Activated CD8-positive, alpha-beta memory T cell treated with anti-CD3 and anti-CD28 coated beads, Interleukin-2, amount 10 ng/mL, durations not matched to agents 7 days and 5 days (primary cell): ENCODE data around the gene RREB1. TPM values are rescaled to one million over a fixed set of nuclear protein-coding genes. Genes with fewer than 3 reads are reported as not detected.

Experiments
- ATAC-seq: fragments of 150-1000 bp; cut with Tn5 transposase; one replicate; pipeline ENCODE4 v1.10.0; 2021; ENCODE audit warnings: moderate library complexity
- CTCF ChIA-PET: fragments of 350-600 bp; sonication (Branson Sonifier 250); formaldehyde crosslinking; loops from one replicate; lab custom pipeline; 2021; ENCODE audit warnings: antibody characterized with exemption; lab: Charles Lee
- DNase-seq: peaks from one replicate; pipeline ENCODE4 v3.0.0-alpha.2; 2020
- H3K27ac Mint-ChIP-seq: one replicate; pipeline ENCODE4 v1.8.0; 2021; ENCODE audit warnings: mild to moderate bottlenecking, mixed read lengths
- H3K27me3 Mint-ChIP-seq: one replicate; pipeline ENCODE4 v1.8.0; 2021; ENCODE audit warnings: mixed read lengths
- H3K36me3 Mint-ChIP-seq: one replicate; pipeline ENCODE4 v1.8.0; 2021; ENCODE audit warnings: mild to moderate bottlenecking, mixed read lengths
- H3K4me1 Mint-ChIP-seq: one replicate; pipeline ENCODE4 v1.8.0; 2021; ENCODE audit warnings: mixed read lengths
- H3K4me3 Mint-ChIP-seq: one replicate; pipeline ENCODE4 v1.8.0; 2021; ENCODE audit warnings: mild to moderate bottlenecking, moderate library complexity, mixed read lengths
- H3K9me3 Mint-ChIP-seq: one replicate; pipeline ENCODE4 v1.8.0; 2022; ENCODE audit warnings: low read depth, mixed read lengths
- total RNA-seq, 2 experiments: library from RNA; stranded (reverse); gene quantifications; one replicate each; pipeline ENCODE4 v1.2.3, GENCODE V29; 2021

The RREB1 gene
- total RNA-seq, 2 experiments from 2014 or later, result 20.6 to 24.6 TPM

- ATAC-seq (no peak), DNase-seq (no peak)
- Mint-ChIP-seq H3K9me3 (no peaks in the 10 kb centered on the region), H3K4me1 (peaks cover 8% of the 10 kb centered on the region), H3K36me3 (peaks cover 8% of the 10 kb centered on the region), H3K4me3 (no peak overlapping the region), H3K27ac (no peak overlapping the region), H3K27me3 (no peaks in the 10 kb centered on the region)
- CTCF ChIA-PET, result interaction anchor here (0.9 to 1.1 kb wide), 2 partner anchors 154 to 564 kb away, joined by 4 read pairs; no protein-coding TSS in a partner anchor
These were observed 133.4 kb downstream of the RREB1 start for GRCh38 chr6:7241160-7241559.

- Mint-ChIP-seq H3K4me1 (peaks cover 6% of the 10 kb centered on the region), H3K9me3 (no peaks in the 10 kb centered on the region), H3K4me3 (no peak overlapping the region), H3K36me3 (peaks cover 8% of the 10 kb centered on the region), H3K27me3 (no peaks in the 10 kb centered on the region), H3K27ac (peak overlapping the region; percentile 8)
- DNase-seq (no peak), ATAC-seq (no peak)
- CTCF ChIA-PET, result interaction anchor here (0.8 to 2.2 kb wide), 8 partner anchors 9 to 565 kb away, joined by 3 to 10 read pairs (median 4); no protein-coding TSS in a partner anchor
These were observed 134.2 kb downstream of the RREB1 start for GRCh38 chr6:7241709-7242645.

- DNase-seq (no peak), ATAC-seq (no peak)
- H3K4me3 Mint-ChIP-seq, result no peak overlapping the region
- peaks cover 8% of the 10 kb centered on the region for H3K36me3 Mint-ChIP-seq
- no peaks in the 10 kb centered on the region for H3K9me3 Mint-ChIP-seq
- CTCF ChIA-PET, result interaction anchor here (0.6 to 2.2 kb wide), 13 partner anchors 9 to 684 kb away, joined by 3 to 10 read pairs (median 4); no protein-coding TSS in a partner anchor
- peaks cover 6% of the 10 kb centered on the region for H3K4me1 Mint-ChIP-seq
- H3K27me3 Mint-ChIP-seq, result no peaks in the 10 kb centered on the region
- H3K27ac Mint-ChIP-seq, result peak overlapping the region; percentile 64
These were observed 135.0 kb downstream of the RREB1 start for GRCh38 chr6:7242835-7243178.

GRCh38 chr6:7243179-7243981, 135.6 kb downstream of the RREB1 start:
- H3K4me3 Mint-ChIP-seq, result no peak overlapping the region
- ATAC-seq (peak; percentile 74), DNase-seq (peak; percentile 60)
- no peaks in the 10 kb centered on the region for H3K27me3 Mint-ChIP-seq
- peaks cover 9% of the 10 kb centered on the region for H3K36me3 Mint-ChIP-seq
- CTCF ChIA-PET, result interaction anchor here (0.6 to 2.2 kb wide), 21 partner anchors 10 to 726 kb away, joined by 3 to 10 read pairs (median 4); no protein-coding TSS in a partner anchor
- peaks cover 6% of the 10 kb centered on the region for H3K4me1 Mint-ChIP-seq
- H3K27ac Mint-ChIP-seq, result peak overlapping the region; percentile 64
- no peaks in the 10 kb centered on the region for H3K9me3 Mint-ChIP-seq

GRCh38 chr6:7245668-7246393, 138.1 kb downstream of the RREB1 start:
- ATAC-seq, result no peak
- CTCF ChIA-PET, result no interaction called here
- Mint-ChIP-seq H3K36me3 (peaks cover 10% of the 10 kb centered on the region), H3K4me3 (no peak overlapping the region), H3K4me1 (peaks cover 6% of the 10 kb centered on the region), H3K27ac (no peak overlapping the region), H3K9me3 (no peaks in the 10 kb centered on the region), H3K27me3 (no peaks in the 10 kb centered on the region)
- DNase-seq, result no peak

- no peaks in the 10 kb centered on the region for H3K27me3 Mint-ChIP-seq
- H3K27ac Mint-ChIP-seq, result no peak overlapping the region
- no peaks in the 10 kb centered on the region for H3K9me3 Mint-ChIP-seq
- H3K4me3 Mint-ChIP-seq, result no peak overlapping the region
- no peak for DNase-seq
- CTCF ChIA-PET, result no interaction called here
- peaks cover 8% of the 10 kb centered on the region for H3K36me3 Mint-ChIP-seq
- no peak for ATAC-seq
- H3K4me1 Mint-ChIP-seq, result peaks cover 6% of the 10 kb centered on the region
These were observed 138.8 kb downstream of the RREB1 start for GRCh38 chr6:7246401-7247178.

- Mint-ChIP-seq H3K4me3 (no peak overlapping the region), H3K4me1 (peaks cover 6% of the 10 kb centered on the region), H3K27ac (no peak overlapping the region), H3K36me3 (peaks cover 8% of the 10 kb centered on the region), H3K9me3 (no peaks in the 10 kb centered on the region), H3K27me3 (no peaks in the 10 kb centered on the region)
- CTCF ChIA-PET, result no interaction called here
- DNase-seq (no peak), ATAC-seq (no peak)
These were observed 139.4 kb downstream of the RREB1 start for GRCh38 chr6:7247179-7247456.

- Mint-ChIP-seq H3K27me3 (no peaks in the 10 kb centered on the region), H3K36me3 (peaks cover 5% of the 10 kb centered on the region), H3K27ac (no peak overlapping the region), H3K4me1 (peaks cover 4% of the 10 kb centered on the region), H3K9me3 (no peaks in the 10 kb centered on the region), H3K4me3 (no peak overlapping the region)
- CTCF ChIA-PET, result no interaction called here
- ATAC-seq (no peak), DNase-seq (no peak)
These were observed 140.1 kb downstream of the RREB1 start for GRCh38 chr6:7247828-7248227.

GRCh38 chr6:7249391-7249790, 141.6 kb downstream of the RREB1 start:
- H3K27me3 Mint-ChIP-seq, result no peaks in the 10 kb centered on the region
- CTCF ChIA-PET, result no interaction called here
- no peak for DNase-seq
- H3K4me1 Mint-ChIP-seq, result no peaks in the 10 kb centered on the region
- H3K9me3 Mint-ChIP-seq, result no peaks in the 10 kb centered on the region
- peaks cover 5% of the 10 kb centered on the region for H3K36me3 Mint-ChIP-seq
- no peak overlapping the region for H3K27ac Mint-ChIP-seq
- no peak overlapping the region for H3K4me3 Mint-ChIP-seq
- ATAC-seq, result no peak

- no peaks in the 10 kb centered on the region for H3K4me1 Mint-ChIP-seq
- CTCF ChIA-PET, result interaction anchor here (0.7 kb wide), 1 partner anchor 203 kb away, joined by 3 read pairs; no protein-coding TSS in a partner anchor
- no peaks in the 10 kb centered on the region for H3K27me3 Mint-ChIP-seq
- H3K27ac Mint-ChIP-seq, result no peak overlapping the region
- no peak for ATAC-seq
- no peak overlapping the region for H3K4me3 Mint-ChIP-seq
- no peaks in the 10 kb centered on the region for H3K9me3 Mint-ChIP-seq
- H3K36me3 Mint-ChIP-seq, result peaks cover 5% of the 10 kb centered on the region
- no peak for DNase-seq
These were observed 142.3 kb downstream of the RREB1 start for GRCh38 chr6:7249946-7250643.

GRCh38 chr6:7250812-7251211, 143.1 kb downstream of the RREB1 start:
- CTCF ChIA-PET, result no interaction called here
- no peak for DNase-seq
- H3K27me3 Mint-ChIP-seq, result no peaks in the 10 kb centered on the region

GRCh38 chr6:7251646-7252260, 144.0 kb downstream of the RREB1 start:
- no peak overlapping the region for H3K27ac Mint-ChIP-seq
- no peaks in the 10 kb centered on the region for H3K4me1 Mint-ChIP-seq
- ATAC-seq (no peak), DNase-seq (no peak)
- peaks cover 5% of the 10 kb centered on the region for H3K36me3 Mint-ChIP-seq
- no peaks in the 10 kb centered on the region for H3K9me3 Mint-ChIP-seq
- H3K4me3 Mint-ChIP-seq, result no peak overlapping the region
- H3K27me3 Mint-ChIP-seq, result no peaks in the 10 kb centered on the region
- CTCF ChIA-PET, result no interaction called here

More at GRCh38 chr6:7250812-7251211, 143.1 kb downstream of the RREB1 start:
- Mint-ChIP-seq H3K27ac (no peak overlapping the region), H3K36me3 (peaks cover 5% of the 10 kb centered on the region), H3K4me1 (no peaks in the 10 kb centered on the region), H3K9me3 (no peaks in the 10 kb centered on the region), H3K4me3 (no peak overlapping the region)
- no peak for ATAC-seq
